GM21447 (cell line): ENCODE results near the gene PLEKHG3.
"Not testable (repeated sequence)": the region's sequence is repeated elsewhere in the genome, so short reads cannot be mapped to it uniquely, and the experiment has no call there.

Source experiments
- ATAC-seq: cut with Tn5 transposase; IDR thresholded peaks from one replicate; pipeline ENCODE4 v1.9.1; 2021; ENCODE audit not compliant: unreplicated experiment

Gene PLEKHG3

GRCh38 chr14:64704143-64704742, at the start of gene PLEKHG3:
Gene PLEKHG3, plus strand, starts transcription at chr14:64704424. Its CDS starts 23,208 bp downstream, at chr14:64727632.
- no peak for ATAC-seq

DNA sequence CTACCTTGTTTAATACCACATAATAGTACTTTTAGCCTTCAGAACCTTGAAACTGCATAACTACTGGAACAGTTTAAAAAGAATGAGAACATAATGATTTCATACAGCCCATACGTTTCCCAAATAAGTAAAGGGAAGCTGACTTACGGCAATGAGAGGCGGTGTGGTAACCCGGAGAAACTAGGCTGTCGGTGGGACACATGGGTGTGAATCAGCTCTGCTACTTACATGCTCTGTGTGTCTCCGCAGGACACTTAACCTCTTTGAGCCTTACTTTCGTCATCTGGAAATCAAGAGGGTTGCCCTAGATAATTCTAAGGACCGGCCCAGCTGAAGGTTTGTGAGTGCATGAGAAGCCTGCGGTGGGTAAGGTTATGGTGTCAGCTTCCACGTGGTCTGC, 49.3 kb upstream of the PLEKHG3 start:
- no peak for ATAC-seq

- no peak for ATAC-seq
Measured at GRCh38 chr14:64656986-64657385, 47.2 kb upstream of the PLEKHG3 start.

DNA sequence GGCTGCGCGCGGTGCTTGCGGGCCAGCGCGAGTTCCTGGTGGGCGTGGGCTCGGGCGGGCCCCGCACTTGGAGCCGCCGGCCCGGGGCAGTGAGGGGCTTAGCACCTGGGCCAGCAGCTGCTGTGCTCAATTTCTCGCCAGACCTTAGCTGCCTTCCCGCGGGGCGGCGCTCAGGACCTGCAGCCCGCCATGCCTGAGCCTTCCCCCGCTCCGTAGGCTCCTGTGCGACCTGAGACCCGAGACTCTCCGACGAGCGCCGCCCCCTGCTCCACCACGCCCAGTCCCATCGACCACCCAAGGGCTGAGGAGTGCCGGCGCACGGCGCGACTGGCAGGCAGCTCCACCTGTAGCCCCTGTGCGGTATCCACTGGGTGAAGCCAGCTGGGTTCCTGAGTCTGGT, 46.0 kb upstream of the PLEKHG3 start:
- ATAC-seq = no peak

DNA sequence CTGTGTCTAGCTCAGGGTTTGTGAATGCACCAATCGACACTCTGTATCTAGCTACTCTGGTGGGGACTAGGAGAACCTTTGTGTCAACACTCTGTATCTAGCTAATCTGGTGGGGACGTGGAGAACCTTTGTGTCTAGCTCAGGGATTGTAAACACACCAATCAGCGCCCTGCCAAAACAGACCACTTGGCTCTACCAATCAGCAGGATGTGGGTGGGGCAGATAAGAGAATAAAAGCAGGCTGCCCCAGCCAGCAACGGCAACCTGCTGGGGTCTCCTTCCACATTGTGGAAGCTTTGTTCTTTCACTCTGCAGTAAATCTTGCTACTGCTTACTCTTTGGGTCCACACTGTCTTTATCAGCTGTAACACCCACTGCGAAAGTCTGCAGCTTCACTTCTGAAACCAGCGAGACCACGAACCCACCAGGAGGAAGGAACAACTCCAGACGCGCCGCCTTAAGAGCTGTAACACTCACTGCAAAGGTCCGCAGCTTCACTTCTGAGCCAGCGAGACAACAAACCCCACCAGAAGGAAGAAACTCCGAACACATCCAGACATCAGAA, 45.4 kb upstream of the PLEKHG3 start:
- ATAC-seq = not testable (repeated sequence)

GRCh38 chr14:64659366-64659765, 44.9 kb upstream of the PLEKHG3 start:
- ATAC-seq = no peak

GRCh38 chr14:64663174-64663573, 41.0 kb upstream of the PLEKHG3 start:
- no peak for ATAC-seq

GRCh38 chr14:64671591-64671990, 32.6 kb upstream of the PLEKHG3 start:
- no peak for ATAC-seq

GRCh38 chr14:64673316-64673715, 30.9 kb upstream of the PLEKHG3 start:
- ATAC-seq = no peak

- no peak for ATAC-seq
Measured at GRCh38 chr14:64673748-64674147, 30.5 kb upstream of the PLEKHG3 start.

GRCh38 chr14:64674829-64675228, 29.4 kb upstream of the PLEKHG3 start:
- no peak for ATAC-seq

DNA sequence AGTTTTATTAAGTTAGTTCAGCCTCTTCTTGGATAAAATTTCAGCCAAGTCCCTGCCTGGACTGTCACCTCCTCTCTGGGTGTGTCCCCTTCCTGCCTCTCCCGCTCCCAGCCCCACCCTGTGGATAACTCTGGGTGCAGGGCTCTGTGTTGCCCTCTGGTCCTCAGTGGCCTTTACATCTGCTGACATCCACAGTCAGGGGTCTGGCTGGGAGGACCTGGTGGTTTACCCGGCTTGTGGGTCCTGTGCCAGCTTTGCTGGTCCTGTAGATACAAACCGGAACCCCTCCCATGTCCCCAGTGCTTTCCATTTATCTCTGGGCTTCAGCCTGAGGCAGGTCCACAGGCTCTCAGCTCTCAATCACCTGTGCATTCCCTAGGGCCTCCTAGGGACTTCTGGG, 28.9 kb upstream of the PLEKHG3 start:
- no peak for ATAC-seq

GRCh38 chr14:64676410-64677008, 27.7 kb upstream of the PLEKHG3 start:
- no peak for ATAC-seq

- no peak for ATAC-seq
Measured at GRCh38 chr14:64680013-64680713, 24.1 kb upstream of the PLEKHG3 start.

DNA sequence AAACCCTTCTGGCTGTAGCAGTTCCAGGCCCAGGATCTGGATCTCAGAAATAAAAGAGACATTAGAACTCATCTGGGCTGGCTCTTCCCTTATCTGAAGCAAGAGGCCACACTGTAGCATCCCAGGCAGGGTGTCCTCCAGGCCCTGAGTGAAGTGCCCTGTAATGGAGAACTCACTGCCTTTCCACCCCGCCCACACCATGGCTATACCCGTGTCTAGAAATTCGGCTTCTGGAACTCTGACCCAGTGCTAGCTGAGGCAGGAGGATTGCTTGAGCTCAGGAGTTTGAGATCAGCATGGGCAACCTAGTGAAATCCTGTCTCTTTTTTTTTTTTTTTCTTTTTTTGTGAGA, 23.5 kb upstream of the PLEKHG3 start:
- ATAC-seq = no peak

DNA sequence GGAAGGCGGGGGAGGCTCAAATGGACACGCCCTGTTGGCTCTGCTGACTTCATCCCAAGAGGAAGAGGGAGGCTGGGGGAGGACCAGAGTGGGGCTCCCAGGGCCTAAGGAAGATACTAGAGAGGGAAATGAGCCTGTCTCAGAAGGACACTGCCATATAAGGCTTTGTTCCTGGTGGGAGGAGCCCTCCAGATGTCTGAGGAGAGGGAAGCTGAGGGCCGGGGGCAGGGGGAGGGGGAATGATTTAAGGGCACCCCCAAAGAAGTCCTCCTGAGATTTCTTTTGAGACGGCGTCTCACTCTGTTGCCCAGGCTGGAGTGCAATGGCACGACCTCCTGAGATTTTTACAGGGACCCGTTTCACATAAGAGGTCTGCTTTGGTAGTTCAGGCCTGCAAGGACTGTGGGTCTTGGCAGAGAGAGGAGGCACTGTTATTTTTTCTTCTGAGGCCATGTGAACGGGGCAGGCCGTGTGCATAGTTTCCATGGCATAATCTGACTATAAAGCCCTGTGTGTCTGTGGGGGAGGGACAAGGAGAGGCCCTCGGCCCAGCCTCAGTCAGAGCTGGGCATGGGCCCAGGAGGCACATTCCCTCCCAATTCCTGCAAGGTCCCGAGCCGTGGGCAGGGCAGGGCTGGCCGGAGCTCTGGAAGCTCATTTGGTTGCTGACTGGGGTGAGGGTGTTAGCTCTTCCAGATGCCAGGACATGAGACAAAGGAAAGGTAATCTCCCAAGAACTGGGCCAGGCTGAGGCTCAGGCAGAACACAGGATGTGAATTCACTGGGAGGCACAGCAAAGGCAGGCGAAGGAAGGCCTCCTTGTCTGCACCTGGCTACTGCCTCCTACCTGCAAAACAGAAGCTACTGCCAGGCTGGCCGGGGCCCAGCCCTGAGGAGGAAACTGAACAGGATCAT, 22.2 kb upstream of the PLEKHG3 start:
- no peak for ATAC-seq

DNA sequence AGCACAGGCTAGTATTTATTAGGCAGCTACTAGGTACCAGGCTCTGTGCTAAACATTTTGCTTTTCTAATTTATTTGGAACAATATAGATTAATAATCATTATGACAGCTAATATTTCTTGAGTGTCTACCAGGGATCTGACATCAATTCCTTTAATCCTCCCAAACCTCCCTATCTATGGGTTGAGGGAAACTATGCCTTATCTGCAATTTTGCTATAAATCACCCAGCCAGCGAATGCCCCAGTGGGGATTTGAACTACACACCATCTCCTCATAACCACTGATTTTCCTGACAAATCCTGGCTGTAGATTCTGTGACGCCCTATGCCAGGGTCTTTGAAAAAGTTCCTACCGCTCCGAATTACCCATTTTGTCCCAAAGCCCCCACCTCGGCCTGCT, 21.4 kb upstream of the PLEKHG3 start:
- ATAC-seq = no peak

- no peak for ATAC-seq
Measured at GRCh38 chr14:64683264-64683663, 21.0 kb upstream of the PLEKHG3 start.

GRCh38 chr14:64684091-64684490, 20.1 kb upstream of the PLEKHG3 start:
- no peak for ATAC-seq

DNA sequence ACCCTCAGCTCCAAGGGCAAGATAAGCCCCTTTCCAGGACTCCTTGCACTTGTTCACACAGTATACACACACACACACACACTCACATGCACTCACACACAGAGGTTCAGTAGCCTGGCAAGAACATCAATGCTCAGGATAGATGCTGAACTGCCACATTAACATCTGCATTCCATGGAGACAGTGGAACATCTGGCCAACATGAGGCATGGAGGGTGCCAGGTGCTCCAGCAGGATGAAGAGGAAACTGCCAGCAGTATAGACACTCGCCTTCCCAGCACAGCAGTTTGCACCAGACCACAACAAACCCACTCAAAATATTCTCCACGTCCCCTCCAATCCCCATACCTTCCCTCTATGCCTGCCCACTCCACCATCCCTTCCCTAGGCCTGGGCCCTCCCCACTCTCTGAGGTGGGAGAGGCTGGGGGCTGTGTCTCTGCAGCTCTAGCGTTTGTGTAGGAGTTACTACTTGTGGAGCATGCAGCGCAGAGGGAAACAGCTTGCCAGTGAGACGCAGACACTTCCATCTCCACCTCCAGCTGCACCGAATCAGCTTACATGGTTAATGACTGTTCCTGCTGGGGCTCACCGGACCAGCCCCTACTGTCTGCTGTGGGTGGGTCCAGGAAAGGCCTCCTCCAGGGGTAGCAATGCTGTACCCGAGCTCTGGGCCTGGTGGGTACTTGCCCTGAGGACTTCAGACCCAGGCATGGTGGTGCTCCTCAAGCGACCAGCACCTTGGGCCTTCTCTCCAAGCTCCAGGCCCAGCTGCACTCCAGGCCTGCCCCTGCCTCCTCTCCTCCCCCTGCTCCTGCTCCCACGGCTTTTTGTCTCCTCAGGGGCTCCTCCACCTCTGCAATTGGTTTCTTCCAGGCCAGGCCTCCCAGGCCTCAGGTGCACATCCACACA, 18.6 kb upstream of the PLEKHG3 start:
- ATAC-seq = no peak
